ENCODE results near the gene CYP51A1.
"Not testable (repeated sequence)": the region's sequence is repeated elsewhere in the genome, so short reads cannot be mapped to it uniquely, and the experiment has no call there.

CYP51A1 gene

DNA sequence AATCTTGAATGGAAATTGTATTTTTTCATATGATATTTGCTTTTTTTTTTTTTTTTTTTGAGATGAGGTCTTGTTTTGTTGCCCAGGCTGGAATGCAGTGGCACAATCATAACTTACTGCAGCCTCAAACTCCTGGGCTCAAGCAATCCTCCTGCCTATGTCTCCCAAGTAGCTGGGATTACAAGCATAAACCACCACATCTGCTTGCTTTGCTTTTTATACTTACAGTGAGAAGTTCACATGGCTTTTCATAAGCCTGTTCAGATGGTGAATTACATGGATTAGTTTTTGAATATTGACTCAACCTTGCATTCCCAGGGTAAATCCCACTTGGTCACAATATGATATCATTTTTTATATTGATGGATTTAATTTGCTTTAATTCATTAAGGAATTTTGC is 22.7 kb upstream of the CYP51A1 start:
- TF ChIP-seq, protein P1, sequence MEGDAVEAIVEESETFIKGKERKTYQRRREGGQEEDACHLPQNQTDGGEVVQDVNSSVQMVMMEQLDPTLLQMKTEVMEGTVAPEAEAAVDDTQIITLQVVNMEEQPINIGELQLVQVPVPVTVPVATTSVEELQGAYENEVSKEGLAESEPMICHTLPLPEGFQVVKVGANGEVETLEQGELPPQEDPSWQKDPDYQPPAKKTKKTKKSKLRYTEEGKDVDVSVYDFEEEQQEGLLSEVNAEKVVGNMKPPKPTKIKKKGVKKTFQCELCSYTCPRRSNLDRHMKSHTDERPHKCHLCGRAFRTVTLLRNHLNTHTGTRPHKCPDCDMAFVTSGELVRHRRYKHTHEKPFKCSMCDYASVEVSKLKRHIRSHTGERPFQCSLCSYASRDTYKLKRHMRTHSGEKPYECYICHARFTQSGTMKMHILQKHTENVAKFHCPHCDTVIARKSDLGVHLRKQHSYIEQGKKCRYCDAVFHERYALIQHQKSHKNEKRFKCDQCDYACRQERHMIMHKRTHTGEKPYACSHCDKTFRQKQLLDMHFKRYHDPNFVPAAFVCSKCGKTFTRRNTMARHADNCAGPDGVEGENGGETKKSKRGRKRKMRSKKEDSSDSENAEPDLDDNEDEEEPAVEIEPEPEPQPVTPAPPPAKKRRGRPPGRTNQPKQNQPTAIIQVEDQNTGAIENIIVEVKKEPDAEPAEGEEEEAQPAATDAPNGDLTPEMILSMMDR (IDR thresholded peaks at IDR 0.05; ENCODE audit: low read depth, low read length, missing control alignments), result no peak
- H3K4me3 ChIP-seq (ENCODE audit: low read depth, low read length), result no peak overlapping the region
- DNase-seq (ENCODE audit: low read depth), result no peak

DNA sequence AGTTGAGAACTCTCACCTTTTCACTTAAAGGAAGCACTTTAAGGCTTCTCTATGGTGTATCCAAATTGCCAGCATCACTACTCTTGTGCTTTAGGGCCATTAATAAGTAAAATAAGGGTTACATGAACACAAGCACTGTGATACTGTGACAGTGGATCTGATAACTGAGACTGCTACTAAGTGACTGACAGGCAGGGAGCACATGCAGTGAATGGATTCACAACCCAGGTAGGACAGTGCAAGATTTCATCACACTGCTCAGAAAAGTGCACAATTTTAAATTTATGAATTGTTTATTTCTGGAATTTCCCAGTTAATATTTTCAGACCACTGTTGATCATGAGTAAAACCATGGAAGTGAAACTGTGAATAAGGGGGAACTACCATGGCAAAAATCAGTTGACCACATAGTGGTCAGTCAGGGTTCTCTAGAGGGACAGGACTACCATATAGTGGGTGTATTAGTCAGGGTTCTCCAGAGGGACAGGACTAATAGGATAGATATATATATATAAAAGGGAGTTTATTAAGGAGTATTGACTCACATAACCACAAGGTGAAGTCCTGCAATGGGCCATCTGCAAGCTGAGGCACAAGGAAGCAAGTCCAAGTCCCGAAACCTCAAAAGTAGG is 20.9 kb upstream of the CYP51A1 start:
- DNase-seq (ENCODE audit: low read depth), result no peak
- TF ChIP-seq, protein P1 (IDR thresholded peaks at IDR 0.05; ENCODE audit: low read depth, low read length, missing control alignments), result no peak
- no peak overlapping the region for H3K4me3 ChIP-seq (ENCODE audit: low read depth, low read length)

DNA sequence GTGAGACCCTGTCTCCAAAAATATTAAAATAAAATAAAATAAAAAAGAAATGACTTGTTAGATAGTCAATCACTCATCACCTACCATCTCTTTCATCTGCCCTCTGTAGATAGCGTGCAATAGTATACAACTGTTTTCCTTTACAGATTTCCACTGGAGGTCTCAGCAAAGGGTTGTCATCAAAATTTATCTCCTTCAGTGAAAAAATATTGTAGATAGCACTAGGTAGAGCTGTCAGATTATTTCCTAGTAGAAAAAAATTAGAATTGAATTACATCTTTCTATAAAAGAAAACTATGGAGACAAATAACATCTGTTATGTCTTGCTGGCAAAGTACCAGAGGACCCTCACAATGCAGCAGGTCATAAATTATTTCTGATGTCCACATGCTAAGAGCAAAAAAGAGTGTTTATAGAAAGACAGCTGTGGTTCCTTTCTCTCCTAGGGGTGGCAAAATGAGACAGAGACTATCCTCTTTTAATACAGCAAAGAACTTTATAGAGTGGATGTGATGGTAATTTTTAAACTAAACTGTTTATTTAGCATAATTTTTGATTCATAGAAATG is 16.3 kb upstream of the CYP51A1 start:
- no peak overlapping the region for H3K4me3 ChIP-seq (ENCODE audit: low read depth, low read length)
- TF ChIP-seq, protein P1 (IDR thresholded peaks at IDR 0.05; ENCODE audit: low read depth, low read length, missing control alignments), result no peak
- no peak for DNase-seq (ENCODE audit: low read depth)

DNA sequence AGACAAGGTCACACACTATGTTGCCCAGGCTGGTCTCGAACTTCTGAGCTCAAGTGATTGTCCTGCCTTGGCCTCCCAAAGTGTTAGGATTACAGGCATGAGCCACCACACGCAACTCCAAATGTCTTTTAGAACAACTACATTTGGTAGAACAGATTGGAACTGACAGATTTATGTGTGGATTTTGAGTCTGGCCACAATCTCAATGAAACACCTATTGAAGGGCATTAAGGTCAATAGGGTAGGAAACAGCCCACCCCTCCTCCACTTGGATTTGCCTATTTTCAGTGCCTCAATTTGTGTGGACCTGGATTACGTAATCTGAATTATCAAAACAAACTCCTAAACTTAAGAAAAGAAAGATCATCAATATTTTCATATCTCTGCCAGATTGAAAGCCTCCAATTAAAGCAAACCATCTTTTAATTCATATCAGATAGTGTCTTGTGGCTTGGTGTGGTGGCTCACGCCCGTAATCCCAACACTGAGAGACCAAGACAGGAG is 15.5 kb upstream of the CYP51A1 start:
- no peak overlapping the region for H3K4me3 ChIP-seq (ENCODE audit: low read depth, low read length)
- DNase-seq (ENCODE audit: low read depth), result no peak
- TF ChIP-seq, protein P1 (IDR thresholded peaks at IDR 0.05; ENCODE audit: low read depth, low read length, missing control alignments), result no peak

DNA sequence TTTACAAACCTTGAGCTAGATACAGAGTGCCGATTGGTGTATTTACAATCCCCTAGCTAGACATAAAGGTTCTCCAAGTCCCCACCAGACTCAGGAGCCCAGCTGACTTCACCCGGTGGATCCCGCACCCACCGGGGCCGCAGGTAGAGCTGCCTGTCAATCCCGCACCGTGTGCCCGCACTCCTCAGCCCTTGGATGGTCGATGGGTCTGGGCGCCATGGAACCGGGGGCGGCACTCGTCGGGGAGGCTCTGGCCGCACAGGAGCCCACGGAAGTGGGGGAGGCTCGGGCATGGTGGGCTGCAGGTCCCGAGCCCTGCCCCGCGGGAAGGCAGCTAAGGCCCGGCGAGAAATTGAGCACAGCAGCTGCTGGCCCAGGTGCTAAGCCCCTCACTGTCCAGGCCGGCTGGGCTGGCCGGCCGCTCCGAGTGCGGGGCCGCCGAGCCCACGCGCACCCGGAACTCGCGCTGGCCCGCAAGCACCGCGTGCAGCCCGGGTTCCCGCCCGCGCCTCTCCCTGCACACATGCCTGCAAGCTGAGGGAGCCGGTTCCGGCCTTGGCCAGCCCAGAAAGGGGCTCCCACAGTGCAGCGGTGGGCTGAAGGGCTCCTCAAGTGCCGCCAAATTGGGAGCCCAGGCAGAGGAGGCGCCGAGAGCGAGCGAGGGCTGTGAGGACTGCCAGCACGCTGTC is 9.1 kb upstream of the CYP51A1 start:
- not testable (repeated sequence) for H3K4me3 ChIP-seq (ENCODE audit: low read depth, low read length); DNase-seq (ENCODE audit: low read depth)

DNA sequence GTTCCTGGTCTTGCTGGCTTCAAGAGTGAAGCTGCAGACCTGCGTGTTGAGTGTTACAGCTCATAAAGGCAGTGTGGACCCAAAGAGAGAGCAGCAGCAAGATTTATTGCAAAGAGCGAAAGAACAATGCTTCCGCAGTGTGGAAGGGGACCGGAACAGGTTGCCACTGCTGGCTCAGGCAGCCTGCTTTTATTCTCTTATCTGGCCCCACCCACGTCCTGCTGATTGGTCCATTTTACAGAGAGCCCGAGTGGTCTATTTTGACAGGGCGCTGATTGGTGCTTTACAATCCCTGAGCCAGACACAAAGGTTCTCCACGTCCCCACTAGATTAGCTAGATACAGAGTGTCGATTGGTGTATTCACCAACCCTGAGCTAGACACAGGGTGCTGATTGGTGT is 8.5 kb upstream of the CYP51A1 start:
- not testable (repeated sequence) for DNase-seq (ENCODE audit: low read depth); H3K4me3 ChIP-seq (ENCODE audit: low read depth, low read length)

DNA sequence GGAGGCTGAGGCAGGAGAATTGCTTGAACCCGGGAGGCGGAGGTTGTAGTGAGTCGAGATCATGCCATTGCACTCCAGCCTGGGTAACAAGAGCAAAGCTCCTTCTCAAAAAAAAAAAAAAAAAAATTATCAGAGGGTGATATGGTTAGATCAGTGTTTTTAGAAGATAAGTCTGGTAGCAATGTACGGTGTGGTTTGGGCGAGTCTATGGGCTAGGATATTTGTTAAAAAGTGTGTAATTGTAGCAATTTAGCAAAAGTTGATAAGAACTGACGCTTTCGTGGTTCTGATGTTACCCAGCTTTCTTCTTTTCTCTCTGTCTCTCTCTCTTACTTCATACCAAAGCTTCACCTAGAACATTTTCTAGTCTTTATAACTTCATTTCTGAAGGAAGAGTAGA is 6.9 kb upstream of the CYP51A1 start:
- no peak overlapping the region for H3K4me3 ChIP-seq (ENCODE audit: low read depth, low read length)
- DNase-seq (ENCODE audit: low read depth), result no peak
- TF ChIP-seq, protein P1 (IDR thresholded peaks at IDR 0.05; ENCODE audit: low read depth, low read length, missing control alignments), result no peak

DNA sequence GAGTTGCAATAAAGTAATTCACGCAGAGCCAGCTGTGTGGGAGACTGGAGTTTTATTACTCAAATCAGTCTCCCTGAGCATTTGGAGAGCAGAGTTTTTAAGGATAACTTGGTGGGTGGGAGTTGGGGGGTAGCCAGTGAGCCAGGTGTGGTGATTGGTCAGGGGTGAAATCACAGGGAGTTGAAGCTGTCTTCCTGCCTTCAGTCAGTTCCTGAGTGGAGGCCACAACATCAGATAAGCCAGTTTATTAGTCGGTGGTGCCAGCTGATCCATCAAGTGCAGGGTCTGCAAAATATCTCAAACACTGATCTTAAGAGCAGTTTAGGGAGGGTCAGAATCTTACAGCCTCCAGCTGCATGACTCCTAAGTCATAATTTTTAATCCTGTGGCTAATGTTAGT is 3.3 kb upstream of the CYP51A1 start:
- TF ChIP-seq, protein P1 (IDR thresholded peaks at IDR 0.05; ENCODE audit: low read depth, low read length, missing control alignments), result no peak
- H3K4me3 ChIP-seq (ENCODE audit: low read depth, low read length), result no peak overlapping the region
- no peak for DNase-seq (ENCODE audit: low read depth)
